RWPE2 (cell line): ENCODE results near the gene DAZAP1.
"Not testable (repeated sequence)": the region's sequence is repeated elsewhere in the genome, so short reads cannot be mapped to it uniquely, and the experiment has no call there.

ENCODE experiments used
- ATAC-seq: fragments of 200-7000 bp; cut with Tn5 transposase; 3 replicates; pipeline ENCODE4 v1.9.1; 2021; ENCODE audit warnings: low read depth
- DNase-seq: peaks from one replicate; pipeline ENCODE4 v3.0.0-alpha.2; 2020; ENCODE audit warnings: low spot score
- H3K27ac ChIP-seq: fragments of 450-650 bp; 2 replicates; pipeline ENCODE4 v1.5.1; 2017; ENCODE audit warnings: mild to moderate bottlenecking; ENCODE audit not compliant: poor library complexity, severe bottlenecking
- H3K27me3 ChIP-seq: fragments of 250-450 bp; sonication (Bioruptor Pico); 2 replicates; pipeline ENCODE4 v1.5.1; 2021; ENCODE audit warnings: mild to moderate bottlenecking, moderate library complexity; ENCODE audit not compliant: insufficient read depth, poor library complexity, severe bottlenecking
- H3K36me3 ChIP-seq: fragments of 250-450 bp; sonication (Bioruptor Pico); 2 replicates; pipeline ENCODE4 v1.5.1; 2020; ENCODE audit warnings: low read depth, mild to moderate bottlenecking, moderate library complexity
- H3K4me1 ChIP-seq: fragments of 250-450 bp; sonication (Bioruptor Pico); 2 replicates; pipeline ENCODE4 v1.5.1; 2021; ENCODE audit warnings: mild to moderate bottlenecking, moderate library complexity; ENCODE audit not compliant: insufficient read depth, poor library complexity, severe bottlenecking
- H3K4me3 ChIP-seq: fragments of 250-450 bp; sonication (Bioruptor Pico); 2 replicates; pipeline ENCODE4 v1.5.1; 2021; ENCODE audit warnings: mild to moderate bottlenecking, moderate library complexity; ENCODE audit not compliant: severe bottlenecking
- H3K9me3 ChIP-seq: fragments of 250-450 bp; sonication (Bioruptor Pico); 2 replicates; pipeline ENCODE4 v1.5.1; 2021; ENCODE audit warnings: mild to moderate bottlenecking, moderate library complexity; ENCODE audit not compliant: severe bottlenecking
- CTCF ChIP-seq: fragments of 450-650 bp; IDR thresholded peaks from one replicate; pipeline ENCODE4 v1.5.1; 2017; ENCODE audit warnings: mild to moderate bottlenecking, moderate library complexity; ENCODE audit not compliant: poor library complexity, severe bottlenecking

DAZAP1 gene

GRCh38 chr19:1417145-1417544 is 9.8 kb downstream of the DAZAP1 start:
- TF ChIP-seq CTCF: no peak
- Histone ChIP-seq H3K4me3 (no peak overlapping the region), H3K27me3 (no peaks in the 10 kb centered on the region), H3K4me1 (peaks cover 23% of the 10 kb centered on the region), H3K9me3 (no peaks in the 10 kb centered on the region), H3K36me3 (peaks cover 70% of the 10 kb centered on the region), H3K27ac (peak overlapping the region; percentile 74)
- DNase-seq (no peak), ATAC-seq (no peak)

GRCh38 chr19:1417681-1418495 is 10.5 kb downstream of the DAZAP1 start:
- H3K9me3 ChIP-seq: no peaks in the 10 kb centered on the region
- ATAC-seq (no peak), DNase-seq (no peak)
- no peak overlapping the region for H3K4me3 ChIP-seq
- H3K27ac ChIP-seq: no peak overlapping the region
- no peak for TF ChIP-seq CTCF
- H3K27me3 ChIP-seq: no peaks in the 10 kb centered on the region
- H3K4me1 ChIP-seq: peaks cover 23% of the 10 kb centered on the region
- peaks cover 72% of the 10 kb centered on the region for H3K36me3 ChIP-seq

GRCh38 chr19:1418496-1418775 is 11.1 kb downstream of the DAZAP1 start:
- no peak for ATAC-seq
- peaks cover 23% of the 10 kb centered on the region for H3K4me1 ChIP-seq
- H3K27ac ChIP-seq: no peak overlapping the region
- TF ChIP-seq CTCF: no peak
- no peaks in the 10 kb centered on the region for H3K9me3 ChIP-seq
- no peaks in the 10 kb centered on the region for H3K27me3 ChIP-seq
- no peak overlapping the region for H3K4me3 ChIP-seq
- peaks cover 72% of the 10 kb centered on the region for H3K36me3 ChIP-seq
- DNase-seq: no peak

GRCh38 chr19:1418951-1419738 is 11.8 kb downstream of the DAZAP1 start:
- TF ChIP-seq CTCF: no peak
- Histone ChIP-seq H3K36me3 (peaks cover 70% of the 10 kb centered on the region), H3K9me3 (no peaks in the 10 kb centered on the region), H3K27ac (no peak overlapping the region), H3K27me3 (no peaks in the 10 kb centered on the region), H3K4me3 (no peak overlapping the region), H3K4me1 (peaks cover 23% of the 10 kb centered on the region)
- no peak for DNase-seq
- ATAC-seq: no peak

GRCh38 chr19:1420085-1420484 is 12.7 kb downstream of the DAZAP1 start:
- not testable (repeated sequence) for ATAC-seq, DNase-seq, H3K4me3 ChIP-seq, H3K27ac ChIP-seq, H3K9me3 ChIP-seq, H3K27me3 ChIP-seq
- H3K36me3 ChIP-seq: peaks cover 74% of the 10 kb centered on the region
- H3K4me1 ChIP-seq: peaks cover 21% of the 10 kb centered on the region
